Activated T-cell treated with anti-CD3 and anti-CD28 coated beads for 4 hours (primary cell): ENCODE measurements around the gene SBNO2.
"Not testable (repeated sequence)": the region's sequence is repeated elsewhere in the genome, so short reads cannot be mapped to it uniquely, and the experiment has no call there.

Source experiments
- DNase-seq: peaks from one replicate; pipeline ENCODE4 v3.0.0-alpha.2; 2020

Gene SBNO2

GRCh38 chr19:1116726-1117581 is 57.1 kb downstream of the SBNO2 start:
- no peak for DNase-seq

DNA sequence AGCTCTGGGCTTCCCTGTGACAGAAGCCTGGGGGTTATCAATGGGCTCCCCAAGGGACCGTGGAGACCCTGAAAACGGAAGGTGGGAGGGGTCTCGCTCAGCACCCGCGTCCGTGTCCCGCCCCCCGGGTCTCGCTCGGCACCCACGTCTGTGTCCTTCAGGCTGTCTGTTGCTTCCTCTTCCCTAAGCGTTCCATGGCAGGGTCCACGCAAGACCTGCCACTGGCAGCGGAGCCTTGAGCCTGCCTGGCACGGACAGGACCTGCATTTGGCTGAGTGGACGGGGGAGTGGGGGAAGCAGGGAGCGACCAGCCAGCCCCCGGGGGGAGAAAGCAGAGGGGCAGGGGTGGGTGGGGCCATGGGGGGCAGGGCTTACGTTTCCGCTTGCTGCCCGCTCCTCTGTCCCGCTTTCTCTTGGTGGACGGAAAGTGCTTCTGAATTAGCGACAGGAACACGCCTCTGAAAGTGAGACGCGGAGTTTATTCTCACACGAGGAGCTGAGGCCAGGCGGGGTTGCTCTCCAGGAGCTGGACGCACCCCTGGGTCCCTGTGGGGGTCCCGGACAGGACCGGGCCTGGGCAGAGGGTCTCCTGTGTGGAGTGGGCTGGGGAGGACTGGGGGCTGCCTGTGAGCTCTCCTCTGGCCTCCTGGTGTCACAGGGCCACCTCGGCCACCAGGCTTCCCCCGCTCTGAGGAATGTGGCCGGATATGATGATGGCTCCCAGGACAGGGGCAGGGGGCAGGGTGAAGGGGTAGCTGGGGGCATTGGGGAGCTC is 58.2 kb downstream of the SBNO2 start:
- no peak for DNase-seq

DNA sequence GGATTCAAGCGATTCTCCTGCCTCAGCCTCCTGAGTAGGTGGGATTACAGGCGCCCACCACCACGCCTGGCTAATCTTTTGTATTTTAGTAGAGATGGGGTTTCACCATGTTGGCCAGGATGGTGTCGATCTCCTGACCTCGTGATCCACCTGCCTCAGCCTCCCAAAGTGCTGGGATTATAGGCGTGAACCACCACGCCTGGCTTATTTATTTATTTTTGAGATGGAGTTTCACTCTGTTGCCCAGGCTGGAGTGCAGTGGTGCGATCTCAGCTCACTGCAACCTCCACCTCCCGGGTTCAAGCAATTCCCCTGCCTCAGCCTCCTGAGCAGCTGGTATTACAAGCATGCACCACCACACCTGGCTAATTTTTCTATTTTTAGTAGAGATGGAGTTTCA is 59.3 kb downstream of the SBNO2 start:
- DNase-seq, result not testable (repeated sequence)

GRCh38 chr19:1113986-1114483 is 60.0 kb downstream of the SBNO2 start:
- DNase-seq, result no peak

- DNase-seq, result peak; percentile 77
These were observed 60.8 kb downstream of the SBNO2 start for GRCh38 chr19:1113030-1113985.

DNA sequence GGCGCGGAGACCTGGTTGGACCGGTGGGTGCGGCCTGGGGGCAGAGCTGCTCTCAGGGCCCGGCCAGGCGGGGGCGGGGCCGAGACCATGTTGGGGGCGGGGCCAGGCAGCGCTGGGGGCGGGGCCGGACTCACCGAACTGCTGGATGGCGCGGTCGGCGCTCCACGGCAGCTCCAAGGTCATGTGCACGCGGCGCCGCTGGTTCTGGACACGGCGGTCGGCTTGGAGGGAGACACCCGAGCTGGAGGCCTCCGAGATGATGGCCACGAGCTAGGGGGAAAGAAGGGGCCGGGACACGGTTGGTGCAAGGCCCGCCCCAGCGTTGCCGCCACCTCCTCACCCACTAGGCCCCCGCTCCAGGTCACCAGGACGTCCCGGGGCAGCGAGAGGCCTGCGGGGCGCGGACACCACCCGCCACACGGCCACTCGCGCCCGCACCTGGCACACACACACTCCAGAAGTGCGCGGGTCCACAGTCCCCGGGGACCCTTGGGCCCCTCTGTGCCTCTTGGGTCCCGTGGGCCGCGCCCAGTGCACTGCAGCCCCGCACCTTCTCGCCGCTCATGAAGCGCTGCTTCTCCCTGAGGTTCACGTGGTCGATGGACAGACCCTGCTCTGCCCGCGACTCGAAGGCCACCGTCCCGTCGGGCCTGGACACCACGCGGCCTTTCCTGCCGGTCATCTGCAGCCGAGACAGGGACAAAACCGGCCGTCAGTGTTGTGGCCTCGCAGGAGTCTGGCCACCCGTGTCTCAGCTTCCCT is 61.6 kb downstream of the SBNO2 start:
- DNase-seq, result no peak

DNA sequence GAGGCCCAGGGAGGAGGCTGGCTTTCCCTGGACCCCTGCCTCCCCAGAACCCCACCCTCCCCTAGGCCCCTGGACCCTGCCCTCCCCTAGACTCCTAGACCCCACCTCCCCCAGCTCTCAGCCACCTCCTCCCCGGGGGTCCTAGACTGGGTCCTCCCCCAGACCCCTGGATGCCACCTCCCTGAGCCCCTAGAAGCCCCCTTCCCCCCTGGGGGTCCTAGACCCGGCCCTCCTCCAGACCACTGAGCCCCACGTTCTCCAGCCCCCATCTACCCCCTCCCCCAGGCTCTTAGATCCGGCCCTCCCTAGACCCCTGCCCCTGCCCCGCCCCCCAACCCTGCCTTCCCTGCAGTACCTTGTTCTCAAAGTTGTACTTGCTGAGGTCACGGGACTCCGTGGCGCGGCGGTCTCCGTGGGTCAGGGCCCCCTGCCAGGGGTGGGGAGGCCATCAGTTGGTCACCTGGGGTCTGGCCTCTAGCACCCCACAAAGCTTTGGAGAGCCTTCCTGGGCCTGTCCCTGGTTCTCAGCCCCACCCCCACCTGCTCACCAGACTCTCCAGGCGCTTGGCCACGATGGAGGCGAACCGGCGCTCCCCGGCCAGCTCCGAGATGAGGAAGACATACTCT is 62.3 kb downstream of the SBNO2 start:
- no peak for DNase-seq

GRCh38 chr19:1110809-1111640 is 63.0 kb downstream of the SBNO2 start:
- DNase-seq, result no peak

- no peak for DNase-seq
These were observed 64.1 kb downstream of the SBNO2 start for GRCh38 chr19:1109697-1110671.

- no peak for DNase-seq
These were observed 65.0 kb downstream of the SBNO2 start for GRCh38 chr19:1109032-1109551.

DNA sequence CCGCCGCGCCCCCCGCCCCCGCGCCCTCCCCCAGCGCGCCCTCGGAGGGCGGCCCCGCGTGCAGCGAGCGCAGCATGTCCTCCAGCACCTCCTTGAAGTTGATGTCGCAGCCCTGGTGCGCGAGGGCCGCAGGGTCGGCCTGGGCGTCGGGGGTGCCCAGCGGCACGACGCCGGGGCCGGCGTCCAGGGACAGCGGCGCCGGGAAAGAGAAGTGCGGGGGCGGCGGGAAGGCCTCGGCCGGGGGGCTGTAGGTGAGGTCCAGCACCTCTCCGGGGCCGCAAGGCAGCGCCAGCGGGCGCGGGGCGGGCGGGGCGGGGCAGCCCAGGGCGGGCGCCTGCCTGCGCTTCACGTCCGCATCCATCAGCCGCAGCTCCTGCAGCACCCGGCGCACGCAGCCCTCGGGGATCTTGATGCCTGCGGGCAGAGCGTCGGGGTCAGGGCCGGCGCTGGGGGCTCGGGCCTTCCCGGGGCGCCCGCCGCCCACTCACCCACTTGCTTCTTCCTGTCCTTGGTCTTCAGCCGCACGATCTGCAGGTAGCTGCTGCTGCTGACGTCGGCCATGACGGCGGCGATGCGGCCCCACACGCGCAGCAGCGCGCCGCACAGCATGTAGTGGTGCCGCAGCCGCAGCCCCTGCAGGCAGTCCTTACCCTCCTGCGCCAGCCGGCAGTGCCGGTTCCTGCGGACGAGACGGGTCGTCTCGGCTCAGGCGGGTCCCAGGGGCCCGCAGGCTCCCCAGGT is 65.6 kb downstream of the SBNO2 start:
- no peak for DNase-seq

- DNase-seq, result no peak
These were observed 66.3 kb downstream of the SBNO2 start for GRCh38 chr19:1107661-1108261.

GRCh38 chr19:1106841-1107660 is 67.0 kb downstream of the SBNO2 start:
- no peak for DNase-seq

GRCh38 chr19:1105873-1106840 is 67.9 kb downstream of the SBNO2 start:
- no peak for DNase-seq

DNA sequence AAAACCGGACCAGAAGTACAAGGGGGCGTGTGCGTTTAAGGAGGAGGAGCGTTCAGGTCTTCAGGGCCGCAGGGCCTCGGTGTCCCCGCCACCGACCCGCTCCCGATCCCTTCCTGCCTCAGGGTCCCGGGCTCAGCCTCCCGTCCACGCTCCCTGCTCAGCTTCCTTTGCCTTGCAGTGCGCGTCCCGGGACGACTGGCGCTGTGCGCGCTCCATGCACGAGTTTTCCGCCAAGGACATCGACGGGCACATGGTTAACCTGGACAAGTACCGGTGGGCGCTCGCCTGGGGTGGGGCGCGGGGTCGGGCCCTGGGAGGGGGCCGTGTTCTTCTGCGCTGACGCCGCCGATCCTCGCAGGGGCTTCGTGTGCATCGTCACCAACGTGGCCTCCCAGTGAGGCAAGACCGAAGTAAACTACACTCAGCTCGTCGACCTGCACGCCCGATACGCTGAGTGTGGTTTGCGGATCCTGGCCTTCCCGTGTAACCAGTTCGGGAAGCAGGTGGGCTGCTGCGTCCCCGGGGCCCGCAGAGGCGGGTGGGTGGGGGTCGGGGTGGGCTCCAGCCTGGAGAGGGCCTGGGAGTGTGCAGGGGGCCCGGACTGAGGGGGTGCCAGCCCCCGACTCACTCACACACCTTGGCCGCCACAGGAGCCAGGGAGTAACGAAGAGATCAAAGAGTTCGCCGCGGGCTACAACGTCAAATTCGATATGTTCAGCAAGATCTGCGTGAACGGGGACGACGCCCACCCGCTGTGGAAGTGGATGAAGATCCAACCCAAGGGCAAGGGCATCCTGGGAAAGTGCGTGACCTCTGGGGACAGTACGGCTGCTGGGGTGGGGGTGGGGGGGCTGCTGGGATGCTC is 68.8 kb downstream of the SBNO2 start:
- DNase-seq, result no peak
